Spinal cord (tissue), 10 donors: ENCODE data around the gene ZNF775. TPM values are rescaled to one million over a fixed set of nuclear protein-coding genes. Genes with fewer than 3 reads are reported as not detected.

Experiments
- DNase-seq, 6 donors: peaks; one replicate each; pipeline versions ENCODE4 v3.0.0 to v3.0.0-alpha.2; 2013 to 2015; ENCODE audit warnings: low spot score in 6 of 6, low read depth in 4 of 6
- H3K27ac ChIP-seq: one replicate; pipeline ENCODE4 v1.5.1; 2013; ENCODE audit warnings: low read depth, low read length, control low read depth
- H3K27me3 ChIP-seq: one replicate; pipeline ENCODE4 v1.6.1; 2013; ENCODE audit warnings: low read length; ENCODE audit not compliant: control insufficient read depth, insufficient read depth
- H3K36me3 ChIP-seq: one replicate; pipeline ENCODE4 v1.6.1; 2013; ENCODE audit warnings: low read length; ENCODE audit not compliant: control insufficient read depth, insufficient read depth
- H3K4me1 ChIP-seq: one replicate; pipeline ENCODE4 v1.6.1; 2013; ENCODE audit warnings: low read length; ENCODE audit not compliant: control insufficient read depth, insufficient read depth
- H3K4me3 ChIP-seq: one replicate; pipeline ENCODE4 v1.5.1; 2013; ENCODE audit warnings: low read depth, low read length, control low read depth
- H3K9me3 ChIP-seq: one replicate; pipeline ENCODE4 v1.6.1; 2013; ENCODE audit warnings: low read length; ENCODE audit not compliant: control insufficient read depth, insufficient read depth
- WGBS: methylation state at CpG from one replicate; pipeline ENCODE4 v1.1.5; 2013; ENCODE audit warnings: missing lambda C conversion rate; ENCODE audit not compliant: insufficient coverage; 5-methylcytosine and 5-hydroxymethylcytosine counted together
- long read RNA-seq, 4 donors: transcript quantifications; one replicate each; lab custom pipeline, GENCODE V29; 2026
- polyA plus RNA-seq, 2 donors: library from polyadenylated mRNA; unstranded; fragments of 120-200 nt; gene quantifications; one replicate each; pipeline ENCODE4 v1.2.1, GENCODE V29; 2013; ENCODE audit not compliant: insufficient read length in 2 of 2
- total RNA-seq, 2 donors: library from RNA; depleted of rRNA in 1 of 2; stranded (reverse); fragments of 120-200 nt in 1 of 2; fragments of >200 nt in 1 of 2; gene quantifications; one replicate each; pipeline versions ENCODE4 v1.2.3 to v1.2.4, GENCODE V29; 2013 to 2014
- donor health status: healthy.

The ZNF775 gene
- total RNA-seq: 10 to 100 TPM in 1 of 2 donors, 1 to 10 TPM in 1; 7.3 to 11.6 TPM
- 10 to 100 TPM; 16.4 to 19.1 TPM for polyA plus RNA-seq
- long read RNA-seq, donor 1, transcript ZNF775-201 (3 exons, 2,257 nt): major isoform, 5 of 5 reads
- long read RNA-seq, donor 1, partial matches to known transcripts: 0 of 5 reads
- long read RNA-seq, donor 1, other reads (novel, unspliced or antisense): 0 of 5 reads
- long read RNA-seq, donor 2, partial matches to known transcripts: 0 of 4 reads
- long read RNA-seq, donor 2, other reads (novel, unspliced or antisense): 0 of 4 reads
- long read RNA-seq, donor 3, partial matches to known transcripts: 9 of 12 reads
- long read RNA-seq, donor 3, other reads (novel, unspliced or antisense): 0 of 12 reads
- long read RNA-seq, donor 4, transcript ZNF775-201 (3 exons, 2,257 nt): major isoform, 7 of 7 reads
- long read RNA-seq, donor 4, partial matches to known transcripts: 0 of 7 reads
- long read RNA-seq, donor 4, other reads (novel, unspliced or antisense): 0 of 7 reads

GRCh38 chr7:150378853-150379440 lies at the start of gene ZNF775:
Gene ZNF775 (plus strand): TSS chr7:150379330. CDS start chr7:150388471, 9,141 bp downstream.
- no peaks in the 10 kb centered on the region for H3K27me3 ChIP-seq
- peaks cover 57% of the 10 kb centered on the region for H3K4me1 ChIP-seq
- DNase-seq: peak in 5 of 6 donors; percentile 84 to 98 (median 92)
- under 1% methylated on average over 60 of the region's 60 CpGs for WGBS
- peak within 1 kb of the TSS; percentile 82 for H3K4me3 ChIP-seq
- H3K36me3 ChIP-seq: peaks cover 29% of the 10 kb centered on the region
- no peaks in the 10 kb centered on the region for H3K9me3 ChIP-seq
- H3K27ac ChIP-seq: peak within 1 kb of the TSS; percentile 95

- H3K27ac ChIP-seq: no peak overlapping the region
- no peaks in the 10 kb centered on the region for H3K9me3 ChIP-seq
- H3K36me3 ChIP-seq: peaks cover 80% of the 10 kb centered on the region
These were observed 49.6 kb upstream of the ZNF775 start for GRCh38 chr7:150329331-150330120.

GRCh38 chr7:150330211-150330885 lies 48.8 kb upstream of the ZNF775 start:
- no peaks in the 10 kb centered on the region for H3K27me3 ChIP-seq
- peaks cover 11% of the 10 kb centered on the region for H3K4me1 ChIP-seq
- no peak for DNase-seq
- no peak overlapping the region for H3K4me3 ChIP-seq
- no peak overlapping the region for H3K27ac ChIP-seq
- H3K36me3 ChIP-seq: peaks cover 77% of the 10 kb centered on the region
- 93% methylated on average over 18 of the region's 19 CpGs for WGBS
- H3K9me3 ChIP-seq: no peaks in the 10 kb centered on the region

More at GRCh38 chr7:150329331-150330120, 49.6 kb upstream of the ZNF775 start:
- no peak overlapping the region for H3K4me3 ChIP-seq
- H3K27me3 ChIP-seq: no peaks in the 10 kb centered on the region
- peaks cover 16% of the 10 kb centered on the region for H3K4me1 ChIP-seq
- 49% methylated on average over 18 of the region's 22 CpGs for WGBS
- DNase-seq: peak in 2 of 6 donors; percentile 7 to 40

GRCh38 chr7:150332852-150333635 lies 46.1 kb upstream of the ZNF775 start:
- DNase-seq: no peak
- Histone ChIP-seq H3K27ac (no peak overlapping the region), H3K36me3 (peaks cover 76% of the 10 kb centered on the region), H3K4me3 (no peak overlapping the region), H3K27me3 (no peaks in the 10 kb centered on the region), H3K4me1 (peaks cover 26% of the 10 kb centered on the region), H3K9me3 (no peaks in the 10 kb centered on the region)
- 96% methylated on average over 18 of the region's 18 CpGs for WGBS

GRCh38 chr7:150333659-150334058 lies 45.5 kb upstream of the ZNF775 start:
- Histone ChIP-seq H3K4me1 (peaks cover 32% of the 10 kb centered on the region), H3K27me3 (no peaks in the 10 kb centered on the region), H3K9me3 (no peaks in the 10 kb centered on the region), H3K27ac (no peak overlapping the region), H3K4me3 (no peak overlapping the region), H3K36me3 (peaks cover 78% of the 10 kb centered on the region)
- no peak for DNase-seq
- 90% methylated on average over 10 of the region's 10 CpGs for WGBS

- Histone ChIP-seq H3K36me3 (peaks cover 78% of the 10 kb centered on the region), H3K4me1 (peaks cover 37% of the 10 kb centered on the region), H3K27me3 (no peaks in the 10 kb centered on the region), H3K4me3 (no peak overlapping the region), H3K9me3 (no peaks in the 10 kb centered on the region), H3K27ac (no peak overlapping the region)
- DNase-seq: no peak
- WGBS: 86% methylated on average over 5 of the region's 8 CpGs
These were observed 45.0 kb upstream of the ZNF775 start for GRCh38 chr7:150334108-150334507.

- H3K36me3 ChIP-seq: peaks cover 74% of the 10 kb centered on the region
- DNase-seq: peak in 1 of 6 donors; percentile 35
- peak overlapping the region; percentile 36 for H3K27ac ChIP-seq
- H3K9me3 ChIP-seq: no peaks in the 10 kb centered on the region
- 41% methylated on average over 7 of the region's 7 CpGs for WGBS
- H3K4me1 ChIP-seq: peaks cover 42% of the 10 kb centered on the region
- H3K27me3 ChIP-seq: peaks cover 7% of the 10 kb centered on the region
- H3K4me3 ChIP-seq: no peak overlapping the region
These were observed 43.9 kb upstream of the ZNF775 start for GRCh38 chr7:150335108-150335773.

- peaks cover 70% of the 10 kb centered on the region for H3K36me3 ChIP-seq
- H3K27me3 ChIP-seq: peaks cover 10% of the 10 kb centered on the region
- no peak overlapping the region for H3K4me3 ChIP-seq
- peak overlapping the region; percentile 36 for H3K27ac ChIP-seq
- H3K4me1 ChIP-seq: peaks cover 45% of the 10 kb centered on the region
- H3K9me3 ChIP-seq: no peaks in the 10 kb centered on the region
- peak in 1 of 6 donors; percentile 36 for DNase-seq
- 57% methylated on average over 6 of the region's 6 CpGs for WGBS
These were observed 43.4 kb upstream of the ZNF775 start for GRCh38 chr7:150335774-150336112.
